ENCODE measurements around the gene ETAA1. TPM values are rescaled to one million over a fixed set of nuclear protein-coding genes. Genes with fewer than 3 reads are reported as not detected.

The ETAA1 gene
- total RNA-seq, 1 experiment from 2014 or later = 18.8 TPM

GRCh38 chr2:67451086-67451832 is 54.1 kb downstream of the ETAA1 start:
- Histone ChIP-seq H3K9ac (ENCODE audit: extremely low read depth, insufficient read length, low read length) (no peak overlapping the region), H4K91ac (ENCODE audit: insufficient read length, low read depth, low read length) (no peak overlapping the region), H3K23me2 (ENCODE audit: insufficient read length, low read depth, low read length, poor library complexity, severe bottlenecking) (no peaks in the 10 kb centered on the region), H3K4ac (ENCODE audit: low read depth, low read length) (no peak overlapping the region), H2BK5ac (ENCODE audit: insufficient read length, low read length) (no peak overlapping the region), H4K5ac (ENCODE audit: insufficient read length, low read depth, low read length) (no peak overlapping the region), H2AK5ac (ENCODE audit: insufficient read length, low read length) (no peak overlapping the region), H3K79me1 (ENCODE audit: insufficient read depth, low read depth, low read length, poor library complexity, severe bottlenecking) (no peaks in the 10 kb centered on the region), H3K9me3 (ENCODE audit: control insufficient read depth, low read depth, low read length) (no peaks in the 10 kb centered on the region), H2BK20ac (ENCODE audit: low read depth, low read length, poor library complexity, severe bottlenecking) (no peak overlapping the region), H2AFZ (ENCODE audit: low read length) (no peak overlapping the region), H3K27ac (ENCODE audit: insufficient read length, low read depth, low read length) (no peak overlapping the region), H3K14ac (ENCODE audit: insufficient read depth, low read length) (no peak overlapping the region), H3K56ac (ENCODE audit: insufficient read length, low read depth, low read length) (no peak overlapping the region), H3K27me3 (ENCODE audit: insufficient read depth, low read length) (no peaks in the 10 kb centered on the region), H2BK120ac (ENCODE audit: low read depth, low read length, poor library complexity, severe bottlenecking) (no peak overlapping the region), H3T11ph (ENCODE audit: low read length) (no peak overlapping the region), H3K4me2 (ENCODE audit: insufficient read depth, insufficient read length, low read length) (no peak overlapping the region), H2BK15ac (ENCODE audit: low read depth, low read length) (no peak overlapping the region), H4K8ac (replicated peaks; ENCODE audit: insufficient read length, low read depth, low read length) (no peak overlapping the region), H3K23ac (ENCODE audit: insufficient read length, low read depth, low read length) (no peak overlapping the region), H3K18ac (ENCODE audit: insufficient read length, low read depth, low read length) (no peak overlapping the region), H2BK12ac (ENCODE audit: insufficient read length, low read depth, low read length) (no peak overlapping the region), H3K4me1 (ENCODE audit: insufficient read depth, low read length) (no peaks in the 10 kb centered on the region), H4K20me1 (ENCODE audit: control insufficient read depth, insufficient read depth, insufficient read length) (no peaks in the 10 kb centered on the region), H3K79me2 (ENCODE audit: insufficient read depth, low read length) (no peaks in the 10 kb centered on the region)
- no peaks in the 10 kb centered on the region for H3K27me3 Mint-ChIP-seq (ENCODE audit: low read depth)
- peak overlapping the region in 1 of 3 experiments; percentile 27; a peak in 1 of 7 replicates for H3K27ac Mint-ChIP-seq
- peaks cover 8 to 10% of the 10 kb centered on the region in 2 experiments for H3K4me1 Mint-ChIP-seq
- no peaks in the 10 kb centered on the region for H3K36me3 Mint-ChIP-seq (ENCODE audit: insufficient read depth in 1 of 3, low read depth in 3 of 3)
- no peak overlapping the region for H3K4me3 Mint-ChIP-seq
- DNase-seq = no peak
- TF ChIP-seq, protein P1, sequence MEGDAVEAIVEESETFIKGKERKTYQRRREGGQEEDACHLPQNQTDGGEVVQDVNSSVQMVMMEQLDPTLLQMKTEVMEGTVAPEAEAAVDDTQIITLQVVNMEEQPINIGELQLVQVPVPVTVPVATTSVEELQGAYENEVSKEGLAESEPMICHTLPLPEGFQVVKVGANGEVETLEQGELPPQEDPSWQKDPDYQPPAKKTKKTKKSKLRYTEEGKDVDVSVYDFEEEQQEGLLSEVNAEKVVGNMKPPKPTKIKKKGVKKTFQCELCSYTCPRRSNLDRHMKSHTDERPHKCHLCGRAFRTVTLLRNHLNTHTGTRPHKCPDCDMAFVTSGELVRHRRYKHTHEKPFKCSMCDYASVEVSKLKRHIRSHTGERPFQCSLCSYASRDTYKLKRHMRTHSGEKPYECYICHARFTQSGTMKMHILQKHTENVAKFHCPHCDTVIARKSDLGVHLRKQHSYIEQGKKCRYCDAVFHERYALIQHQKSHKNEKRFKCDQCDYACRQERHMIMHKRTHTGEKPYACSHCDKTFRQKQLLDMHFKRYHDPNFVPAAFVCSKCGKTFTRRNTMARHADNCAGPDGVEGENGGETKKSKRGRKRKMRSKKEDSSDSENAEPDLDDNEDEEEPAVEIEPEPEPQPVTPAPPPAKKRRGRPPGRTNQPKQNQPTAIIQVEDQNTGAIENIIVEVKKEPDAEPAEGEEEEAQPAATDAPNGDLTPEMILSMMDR (conservative IDR thresholded peaks at IDR 0.05) = no peak
- no CpG with 5 or more reads among the region's 7 CpGs for WGBS (ENCODE audit: extremely low coverage, insufficient read length, low lambda C conversion rate)
- H3K9me3 Mint-ChIP-seq = no peaks in the 10 kb centered on the region
